Glutamatergic neuron (in vitro differentiated cells): ENCODE data around the gene JDP2. TPM values are rescaled to one million over a fixed set of nuclear protein-coding genes. Genes with fewer than 3 reads are reported as not detected.

Experiments used
- DNase-seq: peaks from one replicate; pipeline ENCODE4 v3.0.0; 2022
- H3K27ac Mint-ChIP-seq: one replicate; pipeline ENCODE4 v1.8.0; 2020; ENCODE audit warnings: mild to moderate bottlenecking, mixed read lengths, inconsistent platforms; ENCODE audit not compliant: unreplicated experiment
- H3K27me3 Mint-ChIP-seq: one replicate; pipeline ENCODE4 v1.8.0; 2020; ENCODE audit warnings: mild to moderate bottlenecking, moderate library complexity, mixed read lengths, inconsistent platforms; ENCODE audit not compliant: unreplicated experiment
- H3K36me3 Mint-ChIP-seq: one replicate; pipeline ENCODE4 v1.8.0; 2020; ENCODE audit warnings: mild to moderate bottlenecking, mixed read lengths, inconsistent platforms; ENCODE audit not compliant: unreplicated experiment
- H3K4me1 Mint-ChIP-seq: one replicate; pipeline ENCODE4 v1.8.0; 2020; ENCODE audit warnings: mild to moderate bottlenecking, low read depth, mixed read lengths, inconsistent platforms; ENCODE audit not compliant: unreplicated experiment
- H3K4me3 Mint-ChIP-seq: one replicate; pipeline ENCODE4 v1.8.0; 2020; ENCODE audit warnings: mild to moderate bottlenecking, mixed read lengths, inconsistent platforms; ENCODE audit not compliant: unreplicated experiment
- H3K9me3 Mint-ChIP-seq: one replicate; pipeline ENCODE4 v1.8.0; 2020; ENCODE audit warnings: mild to moderate bottlenecking, moderate library complexity, mixed read lengths, inconsistent platforms; ENCODE audit not compliant: unreplicated experiment
- total RNA-seq: library from RNA; stranded (reverse); fragmentation: NEBNext Ultra II Directional; extraction: Animal tissue kit (Norgen Biotek cat#: 25700); gene quantifications from one replicate; pipeline ENCODE4 v1.2.1, GENCODE V29; 2021; ENCODE audit not compliant: unreplicated experiment
- TF ChIP-seq, protein P1 (sequence below): fragments of 200-600 bp; sonication (generic); IDR thresholded peaks from one replicate; pipeline ENCODE4 v1.5.0; 2021; ENCODE audit not compliant: partially characterized antibody, unreplicated experiment

Gene JDP2
- total RNA-seq, 1 donor from 2014 or later, result 5.7 TPM

DNA sequence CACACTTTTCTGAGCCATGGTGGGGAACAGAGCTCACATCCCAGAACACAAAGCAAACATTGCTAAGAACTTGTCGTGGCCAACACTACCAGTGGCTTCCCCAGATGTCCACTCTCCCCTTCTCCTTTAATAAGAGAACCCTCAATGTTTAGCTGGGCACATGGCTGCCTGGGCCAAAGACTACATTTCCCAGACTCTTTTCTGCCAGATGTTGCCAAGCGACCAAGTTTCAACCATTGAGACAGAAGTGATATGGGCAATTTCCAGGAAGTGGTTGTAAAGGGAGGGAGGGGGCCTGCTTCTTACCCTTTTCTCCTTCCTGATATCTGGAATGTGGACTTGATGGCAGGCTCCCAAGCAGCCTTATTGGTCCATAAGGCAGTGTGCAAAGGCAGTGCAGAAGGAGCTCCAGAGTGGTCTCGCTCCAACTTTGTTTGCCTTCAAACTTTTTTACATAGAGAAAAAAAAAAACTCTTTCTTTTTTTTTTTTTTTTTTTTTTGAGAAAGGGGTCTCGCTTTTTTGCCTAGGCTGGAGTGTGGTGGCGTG lies 24.9 kb upstream of the JDP2 start:
- H3K4me1 Mint-ChIP-seq, result peaks cover 2% of the 10 kb centered on the region
- TF ChIP-seq, protein P1, sequence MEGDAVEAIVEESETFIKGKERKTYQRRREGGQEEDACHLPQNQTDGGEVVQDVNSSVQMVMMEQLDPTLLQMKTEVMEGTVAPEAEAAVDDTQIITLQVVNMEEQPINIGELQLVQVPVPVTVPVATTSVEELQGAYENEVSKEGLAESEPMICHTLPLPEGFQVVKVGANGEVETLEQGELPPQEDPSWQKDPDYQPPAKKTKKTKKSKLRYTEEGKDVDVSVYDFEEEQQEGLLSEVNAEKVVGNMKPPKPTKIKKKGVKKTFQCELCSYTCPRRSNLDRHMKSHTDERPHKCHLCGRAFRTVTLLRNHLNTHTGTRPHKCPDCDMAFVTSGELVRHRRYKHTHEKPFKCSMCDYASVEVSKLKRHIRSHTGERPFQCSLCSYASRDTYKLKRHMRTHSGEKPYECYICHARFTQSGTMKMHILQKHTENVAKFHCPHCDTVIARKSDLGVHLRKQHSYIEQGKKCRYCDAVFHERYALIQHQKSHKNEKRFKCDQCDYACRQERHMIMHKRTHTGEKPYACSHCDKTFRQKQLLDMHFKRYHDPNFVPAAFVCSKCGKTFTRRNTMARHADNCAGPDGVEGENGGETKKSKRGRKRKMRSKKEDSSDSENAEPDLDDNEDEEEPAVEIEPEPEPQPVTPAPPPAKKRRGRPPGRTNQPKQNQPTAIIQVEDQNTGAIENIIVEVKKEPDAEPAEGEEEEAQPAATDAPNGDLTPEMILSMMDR, result no peak
- peaks cover 12% of the 10 kb centered on the region for H3K36me3 Mint-ChIP-seq
- peaks cover 2% of the 10 kb centered on the region for H3K9me3 Mint-ChIP-seq
- peaks cover 2% of the 10 kb centered on the region for H3K27me3 Mint-ChIP-seq
- no peak overlapping the region for H3K27ac Mint-ChIP-seq
- H3K4me3 Mint-ChIP-seq, result no peak overlapping the region
- DNase-seq, result no peak

DNA sequence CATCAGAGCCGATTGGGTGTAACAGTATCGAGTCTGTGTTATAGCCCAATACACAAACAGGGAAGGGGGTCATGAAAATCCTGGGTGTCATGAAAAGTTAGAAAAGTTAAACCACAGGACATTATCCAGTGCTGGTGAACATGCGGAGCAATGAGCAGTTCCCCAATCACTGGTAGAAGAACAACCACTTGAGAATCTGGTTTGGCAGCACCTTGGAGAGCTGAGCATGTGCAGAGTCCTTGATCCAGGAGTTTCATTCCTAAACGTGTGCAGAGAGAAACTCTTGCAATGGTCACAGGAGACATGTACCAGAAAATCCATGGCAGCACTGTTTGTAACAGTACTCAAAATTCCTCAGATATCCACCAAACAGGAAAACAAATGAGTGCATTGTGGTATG lies 23.0 kb upstream of the JDP2 start:
- no peaks in the 10 kb centered on the region for H3K36me3 Mint-ChIP-seq
- H3K27ac Mint-ChIP-seq, result no peak overlapping the region
- no peak for DNase-seq
- no peak overlapping the region for H3K4me3 Mint-ChIP-seq
- TF ChIP-seq, protein P1, result no peak
- H3K9me3 Mint-ChIP-seq, result no peaks in the 10 kb centered on the region
- peaks cover 4% of the 10 kb centered on the region for H3K27me3 Mint-ChIP-seq
- peaks cover 2% of the 10 kb centered on the region for H3K4me1 Mint-ChIP-seq

DNA sequence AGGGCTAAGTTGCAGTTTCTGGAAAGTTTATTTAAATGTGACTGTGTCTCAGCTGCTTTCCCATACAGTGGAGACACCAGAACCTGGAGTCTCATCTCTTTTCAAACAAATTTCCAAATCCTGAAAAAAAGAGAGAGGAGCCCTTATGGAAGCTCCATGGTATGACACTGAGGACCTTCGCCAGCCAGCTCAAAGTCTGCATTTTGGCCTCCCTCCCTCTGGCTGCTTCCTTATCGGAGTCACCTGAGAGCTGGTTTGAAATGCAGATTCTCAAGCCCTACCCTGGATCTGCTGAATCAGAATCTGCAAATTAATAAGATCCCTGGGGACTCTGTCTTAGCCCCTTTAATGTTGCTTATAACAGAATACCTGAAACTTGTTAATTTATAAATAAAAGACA lies 21.7 kb upstream of the JDP2 start:
- TF ChIP-seq, protein P1, result no peak
- DNase-seq, result no peak
- Mint-ChIP-seq H3K4me3 (no peak overlapping the region), H3K36me3 (no peaks in the 10 kb centered on the region), H3K27me3 (peaks cover 8% of the 10 kb centered on the region), H3K4me1 (peaks cover 6% of the 10 kb centered on the region), H3K27ac (no peak overlapping the region), H3K9me3 (peaks cover 4% of the 10 kb centered on the region)

DNA sequence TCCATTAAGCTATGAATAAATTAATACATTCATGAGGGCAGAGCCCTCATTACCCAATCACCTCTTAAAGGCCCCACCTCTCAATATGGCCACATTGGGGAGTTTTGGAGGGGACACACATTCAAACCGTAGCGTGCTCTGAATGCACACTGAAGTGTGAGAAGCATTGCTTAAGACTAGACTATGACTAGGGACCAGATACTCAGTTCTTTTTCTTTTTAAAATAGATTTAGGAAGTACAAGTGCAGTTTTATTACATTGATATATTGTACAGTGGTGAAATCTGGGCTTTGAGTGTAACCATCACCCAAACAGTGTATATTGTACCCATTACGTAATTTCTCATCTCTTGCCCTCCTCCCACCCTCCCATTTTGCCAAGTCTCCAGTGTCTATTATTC lies 21.0 kb upstream of the JDP2 start:
- Mint-ChIP-seq H3K36me3 (no peaks in the 10 kb centered on the region), H3K4me1 (peaks cover 6% of the 10 kb centered on the region), H3K27ac (no peak overlapping the region), H3K27me3 (peaks cover 6% of the 10 kb centered on the region), H3K4me3 (no peak overlapping the region), H3K9me3 (peaks cover 4% of the 10 kb centered on the region)
- DNase-seq, result no peak
- TF ChIP-seq, protein P1, result no peak

DNA sequence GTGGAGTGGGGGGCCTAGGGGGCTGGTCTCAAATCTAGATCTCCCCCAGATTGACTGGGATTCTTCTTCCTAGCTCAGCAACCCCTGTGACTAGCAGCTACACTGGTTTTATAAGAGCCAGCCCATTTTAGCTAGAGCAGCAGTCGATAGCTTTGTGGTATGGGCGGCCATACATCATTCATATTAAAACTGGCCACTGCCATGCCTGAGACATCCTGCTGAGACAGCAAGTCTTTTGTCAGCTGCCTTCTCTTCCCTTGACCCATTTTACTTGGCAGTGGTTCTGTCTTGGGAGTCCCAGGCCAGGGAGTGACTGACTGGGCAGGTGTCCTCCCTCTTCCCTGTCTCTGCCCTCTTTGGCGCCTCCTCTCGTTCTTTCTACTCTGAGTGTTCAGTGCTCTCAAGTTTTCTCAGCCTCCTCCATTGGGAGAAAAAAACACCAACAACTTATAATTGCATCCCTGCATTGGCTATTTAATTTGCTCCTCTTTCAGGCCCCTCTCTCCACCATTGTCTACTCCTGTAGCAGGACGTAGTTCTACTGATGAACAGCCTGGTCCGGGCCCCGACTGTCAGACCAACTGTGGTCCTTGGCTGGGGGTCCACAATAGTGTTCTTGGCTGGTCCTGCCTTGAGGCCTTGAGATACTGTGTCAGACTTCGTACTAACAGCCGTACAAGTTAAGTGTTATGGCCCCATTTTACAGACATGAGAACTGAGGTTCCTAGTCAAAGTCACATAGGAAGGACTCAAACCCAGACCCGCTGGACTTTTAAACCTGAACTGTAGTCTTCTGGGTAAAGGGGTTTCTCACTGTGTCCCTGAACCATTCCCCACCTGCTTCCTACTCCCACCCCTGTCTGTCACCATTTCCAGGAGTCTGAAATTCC lies 18.3 kb upstream of the JDP2 start:
- no peaks in the 10 kb centered on the region for H3K36me3 Mint-ChIP-seq
- peaks cover 6% of the 10 kb centered on the region for H3K4me1 Mint-ChIP-seq
- TF ChIP-seq, protein P1, result no peak
- peaks cover 6% of the 10 kb centered on the region for H3K27me3 Mint-ChIP-seq
- DNase-seq, result no peak
- H3K27ac Mint-ChIP-seq, result no peak overlapping the region
- H3K9me3 Mint-ChIP-seq, result peaks cover 5% of the 10 kb centered on the region
- no peak overlapping the region for H3K4me3 Mint-ChIP-seq
